ENCODE data around the gene WWTR1. TPM values are rescaled to one million over a fixed set of nuclear protein-coding genes. Genes with fewer than 3 reads are reported as not detected.

Gene WWTR1
- total RNA-seq, 6 donors from 2014 or later = 77.5 to 119 (median 107) TPM

GRCh38 chr3:149507491-149508324 lies 150.1 kb downstream of the WWTR1 start:
- peak overlapping the region; percentile 52 to 80 (median 60) for H3K27ac ChIP-seq
- ATAC-seq (ENCODE audit: low FRiP score in 2 of 2) (peak; percentile 70 to 80), DNase-seq (peak in 1 of 2 donors; percentile 71)
- no peaks in the 10 kb centered on the region for H3K36me3 ChIP-seq
- H3K9me3 ChIP-seq = no peaks in the 10 kb centered on the region
- WGBS, 2 donors = 22 to 24% methylated on average over 14 of the region's 14 CpGs
- H3K4me3 ChIP-seq = peak overlapping the region in 2 of 4 donors; percentile 15 to 30
- H3K4me1 ChIP-seq = peaks cover 16 to 48% (median 31%) of the 10 kb centered on the region in 4 donors
- H3K27me3 ChIP-seq = no peaks in the 10 kb centered on the region
- TF ChIP-seq EP300 (IDR thresholded peaks at IDR 0.05) (peak in 1 of 4 donors; percentile 21), CTCF (IDR thresholded peaks at IDR 0.05) (no peak), POLR2AphosphoS5 (IDR thresholded peaks at IDR 0.05) (peak in 1 of 2 donors; percentile 3)

GRCh38 chr3:149506965-149507364 lies 150.9 kb downstream of the WWTR1 start:
- H3K36me3 ChIP-seq = no peaks in the 10 kb centered on the region
- no peak for TF ChIP-seq POLR2AphosphoS5 (IDR thresholded peaks at IDR 0.05)
- TF ChIP-seq EP300 (IDR thresholded peaks at IDR 0.05) = no peak
- TF ChIP-seq CTCF (IDR thresholded peaks at IDR 0.05) = no peak
- no peak for TF ChIP-seq POLR2A (IDR thresholded peaks at IDR 0.05)
- ATAC-seq (ENCODE audit: low FRiP score in 2 of 2) (no peak), DNase-seq (no peak)
- peaks cover 14 to 41% (median 26%) of the 10 kb centered on the region in 4 donors for H3K4me1 ChIP-seq
- H3K9me3 ChIP-seq = no peaks in the 10 kb centered on the region
- peak overlapping the region in 2 of 4 donors; percentile 15 to 30 for H3K4me3 ChIP-seq
- WGBS, 2 donors = 39 to 46% methylated on average over 2 of the region's 2 CpGs
- no peaks in the 10 kb centered on the region for H3K27me3 ChIP-seq
- H3K27ac ChIP-seq = peak overlapping the region; percentile 52 to 80 (median 60)

GRCh38 chr3:149506540-149506939 lies 151.3 kb downstream of the WWTR1 start:
- WGBS, 2 donors = 34 to 39% methylated on average over 1 of the region's 1 CpG
- H3K4me1 ChIP-seq = peaks cover 14 to 38% (median 23%) of the 10 kb centered on the region in 4 donors
- no peaks in the 10 kb centered on the region for H3K36me3 ChIP-seq
- no peaks in the 10 kb centered on the region for H3K9me3 ChIP-seq
- H3K27me3 ChIP-seq = no peaks in the 10 kb centered on the region
- H3K4me3 ChIP-seq = no peak overlapping the region
- no peak for ATAC-seq (ENCODE audit: low FRiP score in 2 of 2)
- H3K27ac ChIP-seq = peak overlapping the region in 1 of 4 donors; percentile 80
- no peak for DNase-seq
- TF ChIP-seq EP300 (IDR thresholded peaks at IDR 0.05) = no peak
- no peak for TF ChIP-seq CTCF (IDR thresholded peaks at IDR 0.05)
- TF ChIP-seq POLR2A (IDR thresholded peaks at IDR 0.05) = no peak
- TF ChIP-seq POLR2AphosphoS5 (IDR thresholded peaks at IDR 0.05) = no peak

- H3K27ac ChIP-seq = no peak overlapping the region
- DNase-seq = no peak
These were observed 155.4 kb downstream of the WWTR1 start for GRCh38 chr3:149502438-149502837.

More at GRCh38 chr3:149502438-149502837, 155.4 kb downstream of the WWTR1 start:
- no peaks in the 10 kb centered on the region for H3K36me3 ChIP-seq
- no peak for ATAC-seq (ENCODE audit: low FRiP score in 2 of 2)
- no peaks in the 10 kb centered on the region for H3K27me3 ChIP-seq
- H3K4me3 ChIP-seq = no peak overlapping the region
- WGBS, 2 donors = 75 to 91% methylated on average over 3 of the region's 3 CpGs
- peaks cover 3 to 12% (median 9%) of the 10 kb centered on the region in 4 donors for H3K4me1 ChIP-seq
- H3K9me3 ChIP-seq = no peaks in the 10 kb centered on the region
- TF ChIP-seq POLR2AphosphoS5 (IDR thresholded peaks at IDR 0.05) (no peak), CTCF (IDR thresholded peaks at IDR 0.05) (no peak), POLR2A (IDR thresholded peaks at IDR 0.05) (no peak)

Data from upper lobe of left lung (tissue), 6 donors.